ENCODE data around the gene TRIP4.

- TF ChIP-seq, protein P1, sequence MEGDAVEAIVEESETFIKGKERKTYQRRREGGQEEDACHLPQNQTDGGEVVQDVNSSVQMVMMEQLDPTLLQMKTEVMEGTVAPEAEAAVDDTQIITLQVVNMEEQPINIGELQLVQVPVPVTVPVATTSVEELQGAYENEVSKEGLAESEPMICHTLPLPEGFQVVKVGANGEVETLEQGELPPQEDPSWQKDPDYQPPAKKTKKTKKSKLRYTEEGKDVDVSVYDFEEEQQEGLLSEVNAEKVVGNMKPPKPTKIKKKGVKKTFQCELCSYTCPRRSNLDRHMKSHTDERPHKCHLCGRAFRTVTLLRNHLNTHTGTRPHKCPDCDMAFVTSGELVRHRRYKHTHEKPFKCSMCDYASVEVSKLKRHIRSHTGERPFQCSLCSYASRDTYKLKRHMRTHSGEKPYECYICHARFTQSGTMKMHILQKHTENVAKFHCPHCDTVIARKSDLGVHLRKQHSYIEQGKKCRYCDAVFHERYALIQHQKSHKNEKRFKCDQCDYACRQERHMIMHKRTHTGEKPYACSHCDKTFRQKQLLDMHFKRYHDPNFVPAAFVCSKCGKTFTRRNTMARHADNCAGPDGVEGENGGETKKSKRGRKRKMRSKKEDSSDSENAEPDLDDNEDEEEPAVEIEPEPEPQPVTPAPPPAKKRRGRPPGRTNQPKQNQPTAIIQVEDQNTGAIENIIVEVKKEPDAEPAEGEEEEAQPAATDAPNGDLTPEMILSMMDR (IDR thresholded peaks at IDR 0.05; ENCODE audit: low read length) = no peak
- TF ChIP-seq EZH2 (IDR thresholded peaks at IDR 0.05; ENCODE audit: borderline replicate concordance, low read length) = no peak
Measured at GRCh38 chr15:64485796-64486195, 98.2 kb downstream of the TRIP4 start.
